NT2/D1 (cell line): ENCODE results near the gene ZMIZ2.

ENCODE experiments used
- SUZ12 ChIP-seq: IDR thresholded peaks from 2 replicates; pipeline ENCODE4 v1.6.1; 2011; ENCODE audit not compliant: insufficient read length, insufficient read depth; ENCODE audit errors: extremely low read depth
- YY1 ChIP-seq: IDR thresholded peaks from 2 replicates; pipeline ENCODE4 v1.6.1; 2011; ENCODE audit not compliant: insufficient read length, insufficient read depth
- ZNF274 ChIP-seq: IDR thresholded peaks from 2 replicates; pipeline ENCODE4 v1.6.1; 2011; ENCODE audit warnings: mild to moderate bottlenecking, low read depth, low read length

DNA sequence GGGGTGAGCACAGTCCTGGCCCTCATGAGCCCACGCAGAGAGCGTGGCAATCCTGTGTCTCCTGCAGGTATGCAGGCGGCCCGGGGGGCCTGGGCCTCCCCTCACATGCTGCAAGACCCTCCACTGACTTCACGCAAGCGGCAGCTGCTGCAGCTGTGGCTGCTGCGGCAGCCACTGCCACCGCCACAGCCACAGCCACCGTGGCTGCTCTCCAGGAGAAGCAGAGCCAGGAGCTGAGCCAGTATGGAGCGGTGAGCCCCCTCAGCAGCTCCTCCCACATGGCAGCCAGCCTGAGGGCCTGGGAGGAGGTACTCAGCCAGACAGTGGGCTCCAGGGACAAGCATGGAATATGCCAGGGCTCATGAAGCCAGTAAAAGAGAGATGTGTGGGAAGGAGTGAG lies 8.7 kb downstream of the ZMIZ2 start:
- TF ChIP-seq ZNF274 (no peak), YY1 (no peak), SUZ12 (no peak)
